Stimulated activated CD4-positive, alpha-beta T cell treated with anti-CD3 and anti-CD28 coated beads, Interleukin-15, amount 100 ng/mL, for 48 hours (primary cell): Measurements from ENCODE around the gene PRKCA.

Experiments used
- DNase-seq, 2 donors: peaks; one replicate each; pipeline ENCODE4 v3.0.0-alpha.2; 2020; ENCODE audit warnings: low read depth in 2 of 2

The PRKCA gene

DNA sequence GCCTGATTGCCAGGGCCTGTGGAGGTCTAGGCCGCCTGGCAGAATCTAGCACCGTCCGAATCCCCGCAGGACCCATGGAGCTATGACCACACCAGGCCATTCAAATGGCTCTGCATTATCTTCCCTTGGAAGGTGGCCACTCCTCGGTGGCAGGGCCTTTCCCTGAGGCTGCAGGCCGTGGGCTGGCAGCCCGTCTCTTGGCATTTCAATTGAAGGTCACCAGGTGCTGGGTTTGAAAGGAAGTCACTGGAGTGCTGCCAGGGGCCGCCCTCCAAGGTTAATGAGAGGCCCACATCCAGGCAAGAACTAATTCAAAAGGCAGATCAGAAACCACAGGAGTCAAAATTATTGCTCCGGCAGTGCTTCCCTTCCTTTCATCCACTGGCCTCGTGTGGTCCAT, 504.8 kb downstream of the PRKCA start:
- DNase-seq, result no peak

DNA sequence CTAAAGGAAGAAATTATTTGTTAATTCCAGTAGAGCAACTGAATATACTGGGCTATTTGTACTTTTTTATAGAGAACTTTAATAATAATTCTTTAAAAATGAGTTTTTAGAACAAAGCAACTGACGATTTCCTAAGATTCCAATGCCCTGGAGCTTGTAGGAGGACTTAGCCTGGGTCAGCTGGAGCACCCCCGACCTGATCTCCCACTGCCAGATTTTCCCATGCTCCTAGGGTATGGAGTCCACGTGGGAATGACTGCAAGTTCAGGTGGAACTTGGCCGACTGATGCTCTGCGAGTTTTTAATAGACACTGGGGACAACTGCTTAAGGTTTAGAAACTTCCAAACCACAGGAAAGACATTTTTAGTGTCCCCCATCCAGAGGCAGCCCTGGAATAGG, 507.0 kb downstream of the PRKCA start:
- DNase-seq, result no peak

DNA sequence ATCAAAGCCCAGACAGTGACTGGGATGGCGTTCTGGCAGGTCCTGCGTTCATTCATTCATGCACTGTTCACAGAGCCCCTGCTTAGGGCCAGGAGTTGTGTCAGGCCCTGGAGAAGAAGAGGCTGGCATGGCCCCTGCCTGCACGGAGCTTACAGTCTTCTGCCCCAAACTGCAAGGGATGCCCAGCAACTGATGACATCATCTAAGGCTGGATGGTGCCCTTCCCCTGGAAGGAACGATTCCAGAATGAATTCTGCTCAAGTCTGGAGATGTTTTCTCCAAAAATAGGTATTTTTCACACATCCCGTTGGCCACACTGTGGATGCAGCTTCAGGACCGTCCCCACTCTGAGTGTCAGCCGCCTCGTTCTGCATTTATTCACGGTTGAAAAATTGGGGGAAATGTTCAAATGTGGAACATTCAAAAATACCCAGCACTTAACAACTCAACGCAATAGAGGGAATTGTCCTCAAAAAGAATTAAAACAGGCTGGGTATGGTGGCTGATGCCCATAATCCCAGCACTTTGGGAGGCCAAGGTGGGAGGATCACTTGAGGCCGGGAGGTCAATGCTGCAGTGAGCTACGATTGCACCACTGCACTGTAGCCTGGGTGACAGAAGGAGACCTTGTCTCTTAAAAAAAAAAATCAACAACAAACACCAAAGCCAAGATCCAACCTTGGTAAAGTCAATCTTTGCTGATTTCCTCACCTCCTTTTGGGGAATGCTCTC, 508.7 kb downstream of the PRKCA start:
- DNase-seq, result no peak

DNA sequence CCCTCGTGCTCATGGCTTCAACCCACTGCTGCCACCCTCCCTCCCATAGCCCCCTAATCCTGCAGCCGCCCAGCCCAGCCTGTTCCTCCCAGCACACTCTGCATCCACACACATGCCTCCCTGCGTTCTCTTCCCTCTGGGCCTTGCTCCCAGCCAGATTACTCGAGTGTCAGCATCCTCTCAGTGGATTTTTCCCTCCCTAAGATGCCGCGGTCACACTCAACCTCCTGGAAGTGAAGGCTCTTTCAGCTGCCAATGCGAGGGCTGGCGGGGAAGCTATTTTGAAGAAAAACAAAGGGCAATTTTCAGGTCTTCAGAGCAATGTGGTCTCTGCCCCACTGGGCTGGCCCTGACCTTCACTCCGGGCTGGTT, 509.3 kb downstream of the PRKCA start:
- no peak for DNase-seq

DNA sequence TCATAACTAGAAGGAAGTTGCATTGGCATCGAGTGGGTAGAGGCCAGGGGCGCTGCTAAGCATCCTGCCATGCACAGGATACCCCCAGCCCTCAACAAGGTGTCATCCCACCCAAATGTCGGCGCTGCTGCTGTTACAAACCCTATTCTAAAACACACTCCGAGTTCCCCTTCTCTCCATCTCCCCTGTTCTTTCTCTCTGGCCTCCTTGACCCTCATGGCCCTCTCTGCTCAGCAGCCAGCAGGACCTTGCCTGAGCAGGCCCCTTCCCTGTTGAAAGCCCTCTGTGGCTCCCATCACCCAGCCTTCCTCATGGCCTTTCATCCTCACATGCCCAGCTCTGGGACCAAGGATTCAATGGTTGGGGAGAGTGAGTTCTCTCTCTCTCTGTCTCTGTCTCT, 510.2 kb downstream of the PRKCA start:
- no peak for DNase-seq

DNA sequence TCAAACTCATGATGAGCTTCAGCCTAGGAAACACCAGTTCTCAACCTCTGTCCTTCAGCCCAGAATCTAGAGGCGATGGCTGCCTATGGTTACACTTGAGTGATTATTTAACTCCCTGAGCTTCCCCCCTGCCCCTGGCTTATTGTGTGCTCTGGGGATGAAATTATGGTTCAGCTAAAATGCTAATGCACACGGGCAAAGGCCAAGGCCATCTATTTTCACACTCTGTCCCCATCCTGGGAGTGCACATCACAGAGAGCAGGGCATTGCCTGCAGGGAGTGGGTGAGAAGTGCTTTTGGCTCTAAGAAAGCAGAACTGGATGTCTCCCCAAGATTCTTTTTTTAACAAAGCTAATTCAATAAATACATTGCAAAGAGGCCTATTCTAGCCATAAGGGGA, 510.9 kb downstream of the PRKCA start:
- no peak for DNase-seq

DNA sequence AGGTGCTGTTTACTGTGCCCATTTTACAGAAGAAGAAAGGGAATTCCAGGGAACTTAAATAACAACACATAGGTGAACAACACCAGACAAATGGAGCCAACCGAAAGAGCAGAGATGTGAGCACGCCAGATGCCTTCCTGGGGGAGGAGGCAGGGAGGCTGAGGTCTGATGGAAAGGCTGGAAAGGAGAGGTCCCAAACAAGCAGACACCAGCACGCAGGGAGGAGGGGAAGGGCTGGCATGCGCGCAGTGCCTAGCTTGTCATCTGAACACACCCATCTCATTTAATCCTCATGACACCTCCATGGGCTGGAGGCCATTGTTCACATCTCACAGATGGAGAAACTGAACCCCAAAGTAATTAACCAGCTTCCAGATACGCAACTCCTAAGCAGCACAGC, 511.6 kb downstream of the PRKCA start:
- DNase-seq, result no peak

DNA sequence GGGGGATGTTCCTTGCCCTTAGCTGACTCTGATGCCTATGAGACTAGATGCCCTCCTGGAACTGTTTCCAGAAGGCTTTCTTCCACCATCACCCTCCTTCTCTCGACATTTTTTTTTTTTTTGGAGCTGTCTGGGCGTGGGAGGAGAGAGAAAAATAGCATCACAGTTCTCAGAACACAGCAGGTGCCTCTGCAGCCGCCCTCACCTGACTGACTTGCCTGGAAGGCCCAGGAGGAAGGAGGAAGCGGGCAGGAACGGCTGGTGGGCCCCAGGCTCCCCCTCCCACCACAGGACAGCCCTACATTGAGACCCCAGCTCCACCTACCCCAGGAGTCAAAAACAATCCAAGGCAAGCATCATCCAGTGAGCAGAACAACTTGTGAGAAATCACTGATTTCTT, 512.2 kb downstream of the PRKCA start:
- DNase-seq, result no peak

DNA sequence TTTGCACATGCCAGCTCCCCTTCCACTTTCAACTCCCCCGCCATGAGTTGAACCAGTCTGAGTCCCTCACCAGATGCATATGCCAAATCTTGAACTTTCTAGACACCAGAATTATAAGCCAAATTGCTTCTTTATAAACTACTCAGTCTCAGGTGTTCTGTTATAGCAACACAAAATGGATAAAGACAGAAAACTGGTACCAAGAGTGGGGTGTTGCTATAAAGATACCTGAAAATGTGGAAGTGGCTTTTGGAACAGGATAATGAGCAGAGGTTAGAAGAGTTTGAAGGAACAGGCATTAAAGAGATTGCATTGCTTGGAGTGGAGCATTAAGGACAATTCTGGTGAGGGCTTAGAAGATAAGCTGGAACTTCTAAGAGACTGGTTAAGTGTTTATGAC, 515.3 kb downstream of the PRKCA start:
- DNase-seq, result no peak

DNA sequence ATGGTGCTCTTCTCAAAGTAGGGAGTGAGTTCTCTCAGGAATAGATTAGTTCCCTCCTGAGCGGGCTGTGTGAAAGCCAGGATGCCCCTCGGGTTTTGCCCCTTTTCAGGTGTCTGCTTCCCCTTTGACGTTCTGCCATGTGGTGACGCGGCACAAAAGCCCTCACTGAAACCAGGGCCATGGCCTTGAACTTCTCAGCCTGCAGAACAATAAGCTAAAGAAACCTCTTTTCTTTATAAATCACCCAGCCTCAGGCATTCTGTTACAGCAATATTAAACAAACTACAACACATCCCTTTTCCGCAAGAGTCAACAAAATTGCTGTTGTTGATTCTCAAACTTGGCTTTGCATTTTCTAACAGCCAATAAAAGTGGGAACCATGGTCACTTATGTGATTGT, 517.1 kb downstream of the PRKCA start:
- no peak for DNase-seq

DNA sequence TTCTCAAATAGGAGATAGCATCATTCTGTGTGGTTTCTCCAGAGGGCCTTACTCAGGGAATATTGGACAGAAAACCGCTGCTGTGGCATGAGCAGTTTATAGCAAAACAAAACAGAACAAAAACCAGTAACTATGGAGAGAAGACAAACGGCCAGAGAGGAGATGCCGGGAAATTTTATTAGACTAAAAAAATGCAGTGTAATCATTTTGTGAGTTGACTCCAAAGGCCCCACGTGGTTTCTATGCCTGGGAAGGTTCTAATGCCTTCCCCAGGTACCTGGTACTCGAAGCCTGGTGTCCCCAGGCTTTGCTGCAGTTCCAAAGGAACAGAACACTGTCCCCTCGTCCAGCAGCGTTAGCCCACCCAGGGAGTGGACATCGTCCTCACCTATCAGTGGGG, 519.6 kb downstream of the PRKCA start:
- DNase-seq, result no peak

DNA sequence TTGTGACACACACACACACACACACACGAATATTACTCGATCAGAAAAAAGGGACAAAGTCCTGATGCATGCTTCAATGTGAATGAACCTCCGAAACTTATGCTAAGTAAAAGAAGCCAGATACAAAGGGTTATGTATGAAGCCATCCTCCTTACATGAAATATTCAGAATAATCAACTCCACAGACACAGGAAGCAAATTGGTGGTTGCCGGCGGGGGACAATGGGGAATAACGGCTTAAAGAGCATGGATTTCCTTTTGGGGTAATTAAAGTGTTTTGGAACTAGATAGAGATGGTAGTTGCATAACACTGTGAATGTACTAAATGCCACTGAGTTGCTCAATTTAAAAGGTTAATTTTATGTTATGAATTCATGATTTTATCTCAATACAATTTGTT, 524.4 kb downstream of the PRKCA start:
- DNase-seq, result no peak

DNA sequence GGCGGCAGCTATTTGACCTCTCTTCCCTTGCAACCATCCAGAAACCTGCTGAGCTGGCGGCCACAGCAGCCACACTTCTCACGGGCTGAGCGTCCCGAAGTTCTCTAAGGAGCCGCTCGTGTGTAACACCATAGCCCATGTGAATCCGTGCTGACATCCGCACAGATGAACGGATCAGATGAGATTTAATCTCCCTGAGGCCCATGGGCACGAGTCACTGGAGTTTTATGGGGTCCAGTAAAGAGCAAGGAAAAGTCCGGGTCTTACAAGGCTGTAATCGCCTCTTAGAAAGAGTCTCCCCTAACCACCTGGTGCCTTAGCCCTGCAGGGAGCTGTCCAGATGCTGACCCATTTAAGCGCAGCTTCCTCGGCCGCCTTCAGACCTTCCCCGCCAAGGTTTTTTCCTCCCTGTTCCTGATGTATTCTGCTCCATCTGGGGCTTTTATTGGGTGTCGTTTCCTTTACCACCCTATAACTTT, 527.0 kb downstream of the PRKCA start:
- no peak for DNase-seq

DNA sequence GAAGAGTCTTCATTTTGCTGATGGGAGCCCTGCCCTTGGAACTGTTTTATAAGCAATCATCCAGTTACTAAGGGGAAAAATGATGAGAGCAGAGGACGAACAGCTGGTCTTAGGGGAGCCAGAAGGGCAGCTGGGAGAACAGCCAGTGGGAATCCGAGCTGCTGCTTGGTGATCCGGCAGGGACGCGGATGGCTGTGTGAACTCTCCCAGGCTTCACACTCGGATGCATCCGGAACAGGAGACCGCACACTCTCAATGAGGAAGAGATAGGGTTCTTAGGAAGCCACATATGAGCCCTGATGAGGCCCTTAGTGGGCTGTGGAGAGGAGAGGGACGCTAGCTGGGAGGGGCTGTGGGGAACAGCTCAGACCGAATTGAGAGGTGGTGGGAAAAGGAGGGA, 527.5 kb downstream of the PRKCA start:
- no peak for DNase-seq

DNA sequence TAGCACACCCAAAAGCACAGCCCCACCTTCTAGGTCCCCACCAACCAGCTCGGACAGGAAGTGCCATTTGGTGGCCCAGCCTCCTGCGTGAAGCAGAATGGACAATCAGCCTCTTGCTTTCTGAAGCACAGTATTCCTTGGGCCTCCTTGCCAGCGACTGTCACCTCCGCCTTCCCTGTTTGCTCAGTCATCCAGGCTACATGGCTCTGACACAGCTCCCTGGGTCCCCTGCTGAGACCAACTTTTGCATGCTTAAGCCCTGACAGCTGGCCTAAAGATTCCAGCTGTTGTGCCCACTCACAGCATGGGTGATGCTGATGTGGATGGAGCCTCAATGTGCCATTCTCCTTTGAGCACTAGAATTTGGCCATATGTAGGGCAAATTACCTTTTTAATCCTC, 528.0 kb downstream of the PRKCA start:
- no peak for DNase-seq

DNA sequence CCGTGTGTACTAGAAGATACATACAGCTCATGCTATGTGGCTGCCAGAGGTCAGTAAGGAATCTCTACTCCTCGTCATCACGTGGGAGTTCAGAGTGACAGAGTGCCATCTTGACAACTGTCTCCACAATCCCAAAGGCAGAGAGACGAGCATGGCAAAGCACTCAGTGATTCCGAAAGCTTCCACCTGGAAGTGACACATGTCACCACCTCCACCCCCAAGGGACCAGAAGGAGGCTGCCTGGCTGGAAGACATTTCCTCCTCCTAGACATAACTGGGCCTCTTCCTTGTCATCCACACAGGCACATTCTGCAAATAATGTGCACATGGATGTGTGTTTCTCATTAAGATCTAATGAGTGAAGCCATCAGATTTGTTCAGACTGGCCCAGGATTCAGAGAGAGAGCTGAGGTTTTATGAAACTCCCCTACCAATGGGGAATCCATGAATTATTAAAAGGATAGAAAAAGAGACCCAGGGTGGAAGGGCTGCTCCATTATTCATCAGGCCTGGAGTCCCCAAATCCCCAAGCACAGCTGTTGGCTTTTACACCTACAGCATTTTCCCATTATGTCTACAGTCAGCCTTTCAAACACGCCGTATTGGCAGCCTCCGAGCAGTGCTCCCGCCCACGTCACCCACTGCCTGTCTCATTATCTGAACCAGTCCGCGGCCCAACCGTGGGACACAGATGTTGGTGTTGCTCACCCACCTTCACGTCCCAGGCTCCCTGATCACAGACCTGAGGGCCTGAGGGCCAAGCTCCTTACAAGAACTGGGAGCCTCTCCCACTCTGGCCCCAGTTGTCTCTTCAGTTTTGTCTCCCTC, 529.2 kb downstream of the PRKCA start:
- no peak for DNase-seq

DNA sequence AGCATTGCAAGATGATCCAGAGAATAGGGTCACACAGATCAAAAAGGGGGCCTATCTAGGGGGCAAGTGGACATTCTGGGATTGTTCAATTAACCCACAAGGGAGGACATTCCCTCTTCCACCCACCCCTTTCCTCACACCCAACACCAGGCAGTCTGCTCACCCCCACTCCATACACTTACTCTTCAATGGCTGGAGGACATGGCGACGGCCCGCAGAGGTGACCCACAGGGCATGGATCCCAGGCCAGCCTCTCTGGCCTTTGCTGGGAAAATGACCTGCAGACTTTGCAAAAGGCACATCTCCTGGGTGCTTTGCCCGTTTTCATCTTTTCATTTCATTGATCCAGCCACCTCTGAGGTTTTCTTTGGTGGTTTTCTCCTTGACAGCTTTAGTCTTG, 530.8 kb downstream of the PRKCA start:
- no peak for DNase-seq

DNA sequence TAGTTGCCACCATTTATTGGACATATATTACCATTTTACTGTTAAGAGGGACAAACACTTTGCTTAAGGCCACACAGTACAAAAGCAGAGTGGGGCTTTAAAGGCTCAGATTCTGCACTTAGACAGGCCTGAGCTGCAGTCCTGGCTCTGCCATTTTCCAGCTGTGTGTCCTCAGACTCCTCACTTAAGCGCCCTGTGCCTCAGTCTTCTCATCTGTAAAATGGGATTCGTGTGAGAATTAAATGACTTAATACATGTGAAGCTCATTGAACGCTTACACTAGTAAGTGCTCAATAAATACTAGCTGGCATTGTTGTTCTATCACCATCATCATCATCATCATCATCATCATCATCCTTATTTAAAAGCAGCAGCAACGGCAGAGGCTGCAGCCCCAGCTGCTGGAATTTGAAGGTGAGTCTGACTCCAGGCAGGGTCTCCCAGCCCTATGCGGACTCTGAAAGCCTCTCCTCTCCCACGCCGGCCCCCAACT, 532.1 kb downstream of the PRKCA start:
- no peak for DNase-seq

DNA sequence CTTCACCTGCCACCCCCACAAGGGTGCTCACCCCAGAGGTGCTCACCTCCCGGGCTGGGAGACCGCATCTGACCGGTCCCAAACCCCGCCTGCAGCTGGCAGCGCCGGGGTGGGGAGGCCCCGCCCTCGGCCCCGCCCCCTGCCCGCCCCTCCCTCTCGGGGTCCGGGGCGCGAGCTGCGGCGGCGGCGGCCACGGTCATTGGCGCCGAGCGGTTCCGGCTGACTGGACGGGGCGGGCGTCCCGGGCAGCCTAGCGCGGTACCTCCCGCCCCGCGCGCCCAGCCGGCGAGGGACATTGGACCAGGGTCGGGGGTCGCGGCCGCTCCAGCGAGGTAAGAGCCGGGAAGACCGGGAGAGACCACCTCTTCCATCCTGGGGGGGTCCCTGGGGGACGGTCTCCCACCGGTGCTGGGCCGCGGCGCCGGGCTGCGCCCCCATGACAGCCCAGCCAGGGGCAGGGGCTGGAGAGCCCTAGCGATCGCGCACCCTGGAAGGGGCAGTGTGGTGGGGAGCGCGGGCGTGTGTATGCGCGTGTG, 532.6 kb downstream of the PRKCA start, which contains the start of gene CACNG5:
Gene CACNG5, plus strand, starts transcription at position 199 of the 536 bp plus-strand sequence. CDS start 42,216 bp downstream, outside the sequence.
- DNase-seq, result no peak

DNA sequence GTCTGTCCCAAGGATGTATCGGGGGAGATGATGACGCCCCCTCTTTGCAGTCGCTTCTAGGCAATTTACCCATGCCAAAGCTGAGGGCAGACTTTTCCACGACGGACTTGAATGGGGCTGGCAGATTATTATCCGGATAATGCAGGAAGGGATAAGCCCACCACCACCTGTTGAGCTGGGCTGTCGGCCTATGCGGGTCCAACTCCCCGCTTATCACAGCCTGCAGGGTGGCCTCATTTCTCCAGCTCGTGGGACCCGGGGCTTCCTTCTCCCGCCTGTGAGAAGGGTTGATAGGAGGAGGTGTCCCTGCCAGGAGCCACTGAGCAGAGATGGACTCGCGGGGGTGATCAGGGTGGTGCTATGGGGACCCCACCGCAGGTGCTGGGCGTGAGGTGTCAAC, 533.1 kb downstream of the PRKCA start:
- DNase-seq, result no peak

DNA sequence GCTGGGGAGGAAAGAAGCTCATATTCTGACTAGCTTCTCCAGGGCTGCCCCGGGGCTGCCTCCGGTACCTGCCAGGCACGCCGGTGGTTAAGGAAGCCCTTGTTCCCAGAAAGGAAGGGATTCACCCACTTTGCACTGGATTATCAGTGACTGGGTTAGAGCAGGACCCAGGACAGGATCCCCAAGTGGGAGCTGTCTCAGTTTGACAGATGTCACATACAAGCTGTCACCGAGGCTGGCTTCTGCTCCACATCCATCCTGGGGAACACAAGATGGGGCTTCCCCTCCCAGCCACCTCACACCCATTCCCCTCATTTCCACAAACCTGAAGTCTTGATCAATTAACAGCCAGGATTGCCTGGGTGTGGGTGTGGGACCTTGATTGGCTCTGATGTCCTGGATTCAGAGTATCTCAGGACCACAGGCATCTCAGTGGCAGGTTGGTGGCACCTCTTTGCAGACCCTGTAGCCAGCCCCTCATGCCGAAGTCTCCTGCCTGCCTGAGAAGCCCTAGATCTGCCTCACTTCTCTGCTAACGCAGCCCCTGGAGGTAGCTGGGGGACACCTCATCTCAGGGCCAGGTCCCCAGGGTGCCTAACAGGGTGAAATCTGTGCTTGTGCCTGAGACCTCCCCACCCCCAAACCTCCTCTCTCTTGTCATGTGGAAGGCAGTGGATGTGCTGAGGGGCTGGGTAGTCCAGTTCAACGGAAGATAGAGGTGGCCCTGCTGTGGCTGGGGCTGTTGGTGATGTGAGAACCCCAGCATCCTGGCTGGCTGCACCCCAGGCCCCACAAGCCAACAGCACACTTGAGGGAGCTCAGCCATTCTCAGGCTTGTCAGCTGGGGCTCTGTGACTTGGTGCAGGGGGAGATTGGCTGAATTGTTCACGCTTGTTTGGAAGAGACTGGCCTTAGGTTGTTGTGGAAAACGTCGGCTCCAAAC, 533.9 kb downstream of the PRKCA start:
- no peak for DNase-seq

DNA sequence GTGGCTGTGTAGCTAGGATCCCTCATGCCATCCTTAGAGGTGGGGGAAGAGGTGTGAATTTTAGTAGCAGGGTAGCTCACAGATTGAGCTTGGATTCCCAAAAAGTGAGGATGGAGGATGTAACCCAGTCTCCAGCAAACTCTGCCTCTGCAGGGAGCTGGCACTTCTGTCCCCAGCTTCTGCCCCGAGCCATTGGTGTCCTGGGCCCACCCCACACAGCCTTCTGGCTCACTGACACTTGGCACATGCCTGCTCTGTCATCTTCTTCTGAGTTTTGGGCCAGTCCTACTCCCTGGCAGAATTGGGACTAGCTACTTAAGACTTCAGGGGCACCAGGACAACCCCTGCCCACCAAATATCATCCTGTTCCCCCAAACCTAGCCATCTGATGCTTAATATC, 534.8 kb downstream of the PRKCA start:
- no peak for DNase-seq
